ENCODE measurements around the gene SEC14L5. TPM values are rescaled to one million over a fixed set of nuclear protein-coding genes. Genes with fewer than 3 reads are reported as not detected.

Gene SEC14L5
- polyA plus RNA-seq, 1 donor: 0.75 TPM

- DNase-seq (ENCODE audit: low read depth): no peak
Observed at GRCh38 chr16:4984174-4984990, 26.3 kb downstream of the SEC14L5 start.

GRCh38 chr16:4987250-4987579 is 29.1 kb downstream of the SEC14L5 start:
- no peak for DNase-seq (ENCODE audit: low read depth)

GRCh38 chr16:4987580-4988374 is 29.6 kb downstream of the SEC14L5 start:
- no peak for DNase-seq (ENCODE audit: low read depth)

GRCh38 chr16:4988647-4989046 is 30.5 kb downstream of the SEC14L5 start:
- no peak for DNase-seq (ENCODE audit: low read depth)

- DNase-seq (ENCODE audit: low read depth): no peak
Observed at GRCh38 chr16:4989391-4990006, 31.4 kb downstream of the SEC14L5 start.

GRCh38 chr16:4990415-4990814 is 32.3 kb downstream of the SEC14L5 start:
- DNase-seq (ENCODE audit: low read depth): no peak

GRCh38 chr16:4991754-4992153 is 33.6 kb downstream of the SEC14L5 start:
- no peak for DNase-seq (ENCODE audit: low read depth)

GRCh38 chr16:4994719-4995434 is 36.7 kb downstream of the SEC14L5 start:
- no peak for DNase-seq (ENCODE audit: low read depth)

GRCh38 chr16:5000573-5001001 is 42.5 kb downstream of the SEC14L5 start:
- DNase-seq (ENCODE audit: low read depth): no peak

GRCh38 chr16:5001571-5001970 is 43.4 kb downstream of the SEC14L5 start:
- no peak for DNase-seq (ENCODE audit: low read depth)

GRCh38 chr16:5001986-5002385 is 43.9 kb downstream of the SEC14L5 start:
- DNase-seq (ENCODE audit: low read depth): no peak

- no peak for DNase-seq (ENCODE audit: low read depth)
Observed at GRCh38 chr16:5002699-5003143, 44.6 kb downstream of the SEC14L5 start.

GRCh38 chr16:5003211-5003610 is 45.1 kb downstream of the SEC14L5 start:
- DNase-seq (ENCODE audit: low read depth): no peak

- no peak for DNase-seq (ENCODE audit: low read depth)
Observed at GRCh38 chr16:5003828-5004227, 45.7 kb downstream of the SEC14L5 start.

- no peak for DNase-seq (ENCODE audit: low read depth)
Observed at GRCh38 chr16:5004311-5004710, 46.2 kb downstream of the SEC14L5 start.

GRCh38 chr16:5005916-5006315 is 47.8 kb downstream of the SEC14L5 start:
- DNase-seq (ENCODE audit: low read depth): no peak

GRCh38 chr16:5006348-5007193 is 48.4 kb downstream of the SEC14L5 start:
- no peak for DNase-seq (ENCODE audit: low read depth)

- DNase-seq (ENCODE audit: low read depth): no peak
Observed at GRCh38 chr16:5007256-5007655, 49.1 kb downstream of the SEC14L5 start.

- no peak for DNase-seq (ENCODE audit: low read depth)
Observed at GRCh38 chr16:5008311-5008731, 50.2 kb downstream of the SEC14L5 start.

- no peak for DNase-seq (ENCODE audit: low read depth)
Observed at GRCh38 chr16:5010576-5011329, 52.6 kb downstream of the SEC14L5 start.

Measured in forelimb muscle (tissue), 1 donor.